ENCODE results near the gene HSPA9. TPM values are rescaled to one million over a fixed set of nuclear protein-coding genes. Genes with fewer than 3 reads are reported as not detected.

HSPA9 gene
- total and polyA plus RNA-seq, 2 of the 8 experiments (the other 6 are each of a cell fraction or from before 2014, with no cell fraction given): 191 to 395 TPM

GRCh38 chr5:138604176-138604785 lies 29.1 kb upstream of the HSPA9 start (continued):
- no peak for TF ChIP-seq KDM1A (IDR thresholded peaks at IDR 0.05; ENCODE audit: borderline replicate concordance, low read length)
